Measurements from ENCODE around the gene OR1L8.

OR1L8 gene

DNA sequence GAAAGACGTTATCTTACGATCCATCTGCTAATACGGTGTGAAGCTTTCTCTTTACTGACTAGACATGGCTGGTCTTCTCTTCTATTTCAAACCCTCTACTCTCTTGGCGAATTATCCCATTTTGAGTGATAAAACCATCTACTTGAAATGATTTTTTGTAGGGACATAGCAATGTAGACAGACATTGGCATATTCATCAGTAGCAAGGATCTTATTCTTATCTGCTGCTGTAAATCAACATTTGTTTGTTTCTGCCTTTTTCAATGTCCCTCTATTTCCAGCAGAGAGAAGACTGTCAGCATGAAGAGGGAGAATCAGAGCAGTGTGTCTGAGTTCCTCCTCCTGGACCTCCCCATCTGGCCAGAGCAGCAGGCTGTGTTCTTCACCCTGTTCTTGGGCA, 64.3 kb downstream of the OR1L8 start, which contains the start of gene OR1J4:
Gene OR1J4 (plus strand): TSS at position 301 of the 400 bp plus-strand sequence. CDS start 0 bp downstream, at position 301.
- Histone ChIP-seq H3K27me3 (ENCODE audit: insufficient read depth, poor library complexity, severe bottlenecking) (peaks cover 5% of the 10 kb centered on the region), H3K27ac (replicated peaks) (no peak within 1 kb of the TSS), H3K4me3 (replicated peaks; ENCODE audit: insufficient read depth, low read length) (no peak within 1 kb of the TSS)
- TF ChIP-seq POLR2AphosphoS5 (IDR thresholded peaks at IDR 0.05; ENCODE audit: low read depth) (no peak), SPI1 (IDR thresholded peaks at IDR 0.05; ENCODE audit: borderline replicate concordance, low read depth) (no peak), GABPA (IDR thresholded peaks at IDR 0.05; ENCODE audit: low read depth) (no peak)
- TF ChIP-seq, protein P1, sequence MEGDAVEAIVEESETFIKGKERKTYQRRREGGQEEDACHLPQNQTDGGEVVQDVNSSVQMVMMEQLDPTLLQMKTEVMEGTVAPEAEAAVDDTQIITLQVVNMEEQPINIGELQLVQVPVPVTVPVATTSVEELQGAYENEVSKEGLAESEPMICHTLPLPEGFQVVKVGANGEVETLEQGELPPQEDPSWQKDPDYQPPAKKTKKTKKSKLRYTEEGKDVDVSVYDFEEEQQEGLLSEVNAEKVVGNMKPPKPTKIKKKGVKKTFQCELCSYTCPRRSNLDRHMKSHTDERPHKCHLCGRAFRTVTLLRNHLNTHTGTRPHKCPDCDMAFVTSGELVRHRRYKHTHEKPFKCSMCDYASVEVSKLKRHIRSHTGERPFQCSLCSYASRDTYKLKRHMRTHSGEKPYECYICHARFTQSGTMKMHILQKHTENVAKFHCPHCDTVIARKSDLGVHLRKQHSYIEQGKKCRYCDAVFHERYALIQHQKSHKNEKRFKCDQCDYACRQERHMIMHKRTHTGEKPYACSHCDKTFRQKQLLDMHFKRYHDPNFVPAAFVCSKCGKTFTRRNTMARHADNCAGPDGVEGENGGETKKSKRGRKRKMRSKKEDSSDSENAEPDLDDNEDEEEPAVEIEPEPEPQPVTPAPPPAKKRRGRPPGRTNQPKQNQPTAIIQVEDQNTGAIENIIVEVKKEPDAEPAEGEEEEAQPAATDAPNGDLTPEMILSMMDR (IDR thresholded peaks at IDR 0.05; ENCODE audit: insufficient read depth, low read length): no peak
- TF ChIP-seq, protein P2, sequence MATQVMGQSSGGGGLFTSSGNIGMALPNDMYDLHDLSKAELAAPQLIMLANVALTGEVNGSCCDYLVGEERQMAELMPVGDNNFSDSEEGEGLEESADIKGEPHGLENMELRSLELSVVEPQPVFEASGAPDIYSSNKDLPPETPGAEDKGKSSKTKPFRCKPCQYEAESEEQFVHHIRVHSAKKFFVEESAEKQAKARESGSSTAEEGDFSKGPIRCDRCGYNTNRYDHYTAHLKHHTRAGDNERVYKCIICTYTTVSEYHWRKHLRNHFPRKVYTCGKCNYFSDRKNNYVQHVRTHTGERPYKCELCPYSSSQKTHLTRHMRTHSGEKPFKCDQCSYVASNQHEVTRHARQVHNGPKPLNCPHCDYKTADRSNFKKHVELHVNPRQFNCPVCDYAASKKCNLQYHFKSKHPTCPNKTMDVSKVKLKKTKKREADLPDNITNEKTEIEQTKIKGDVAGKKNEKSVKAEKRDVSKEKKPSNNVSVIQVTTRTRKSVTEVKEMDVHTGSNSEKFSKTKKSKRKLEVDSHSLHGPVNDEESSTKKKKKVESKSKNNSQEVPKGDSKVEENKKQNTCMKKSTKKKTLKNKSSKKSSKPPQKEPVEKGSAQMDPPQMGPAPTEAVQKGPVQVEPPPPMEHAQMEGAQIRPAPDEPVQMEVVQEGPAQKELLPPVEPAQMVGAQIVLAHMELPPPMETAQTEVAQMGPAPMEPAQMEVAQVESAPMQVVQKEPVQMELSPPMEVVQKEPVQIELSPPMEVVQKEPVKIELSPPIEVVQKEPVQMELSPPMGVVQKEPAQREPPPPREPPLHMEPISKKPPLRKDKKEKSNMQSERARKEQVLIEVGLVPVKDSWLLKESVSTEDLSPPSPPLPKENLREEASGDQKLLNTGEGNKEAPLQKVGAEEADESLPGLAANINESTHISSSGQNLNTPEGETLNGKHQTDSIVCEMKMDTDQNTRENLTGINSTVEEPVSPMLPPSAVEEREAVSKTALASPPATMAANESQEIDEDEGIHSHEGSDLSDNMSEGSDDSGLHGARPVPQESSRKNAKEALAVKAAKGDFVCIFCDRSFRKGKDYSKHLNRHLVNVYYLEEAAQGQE (IDR thresholded peaks at IDR 0.05; ENCODE audit: insufficient replicate concordance, low read depth): no peak
- no peak for DNase-seq (ENCODE audit: low read depth in 1 of 2, low spot score in 1 of 2)

GRCh38 chr9:122518226-122518625, 65.0 kb downstream of the OR1L8 start:
- no peak overlapping the region for H3K27ac ChIP-seq (replicated peaks)
- peaks cover 5% of the 10 kb centered on the region for H3K27me3 ChIP-seq (ENCODE audit: insufficient read depth, poor library complexity, severe bottlenecking)
- TF ChIP-seq GABPA (IDR thresholded peaks at IDR 0.05; ENCODE audit: low read depth) (no peak), SPI1 (IDR thresholded peaks at IDR 0.05; ENCODE audit: borderline replicate concordance, low read depth) (no peak)
- TF ChIP-seq, protein P1 (IDR thresholded peaks at IDR 0.05; ENCODE audit: insufficient read depth, low read length): no peak
- TF ChIP-seq, protein P2 (IDR thresholded peaks at IDR 0.05; ENCODE audit: insufficient replicate concordance, low read depth): no peak
- no peak overlapping the region for H3K4me3 ChIP-seq (replicated peaks; ENCODE audit: insufficient read depth, low read length)
- no peak for DNase-seq (ENCODE audit: low read depth in 1 of 2, low spot score in 1 of 2)
